PFSK-1 (cell line): ENCODE measurements around the gene SEPTIN10.

Source experiments
- FOXP2 ChIP-seq: optimal IDR thresholded peaks from 2 replicates; pipeline ENCODE3; 2011; ENCODE audit warnings: borderline replicate concordance, control low read depth, inconsistent platforms; ENCODE audit not compliant: insufficient read depth; ENCODE audit errors: extremely low read length, extremely low read depth
- POLR2AphosphoS5 ChIP-seq: IDR thresholded peaks from 2 replicates; pipeline ENCODE4 v1.6.1; 2012; ENCODE audit warnings: low read depth, mild to moderate bottlenecking, control low read depth, low read length, moderate library complexity
- SIN3A ChIP-seq: IDR thresholded peaks from 2 replicates; pipeline ENCODE4 v1.6.1; 2012; ENCODE audit warnings: mild to moderate bottlenecking, low read length, moderate library complexity, borderline replicate concordance; ENCODE audit not compliant: insufficient read depth
- TAF1 ChIP-seq: IDR thresholded peaks from 2 replicates; pipeline ENCODE4 v1.6.1; 2012; ENCODE audit warnings: low read length, control low read depth, borderline replicate concordance; ENCODE audit not compliant: insufficient read depth
- TF ChIP-seq, protein P1 (sequence below), 2 experiments: IDR thresholded peaks; 2 replicates each; pipeline versions ENCODE4 v1.6.1 to v1.8.0; 2011 to 2012; ENCODE audit warnings: low read depth in 2 of 2, low read length in 2 of 2, control low read depth in 1 of 2, inconsistent platforms in 1 of 2, mild to moderate bottlenecking in 1 of 2, moderate library complexity in 1 of 2; ENCODE audit not compliant: insufficient read depth in 1 of 2

SEPTIN10 gene

DNA sequence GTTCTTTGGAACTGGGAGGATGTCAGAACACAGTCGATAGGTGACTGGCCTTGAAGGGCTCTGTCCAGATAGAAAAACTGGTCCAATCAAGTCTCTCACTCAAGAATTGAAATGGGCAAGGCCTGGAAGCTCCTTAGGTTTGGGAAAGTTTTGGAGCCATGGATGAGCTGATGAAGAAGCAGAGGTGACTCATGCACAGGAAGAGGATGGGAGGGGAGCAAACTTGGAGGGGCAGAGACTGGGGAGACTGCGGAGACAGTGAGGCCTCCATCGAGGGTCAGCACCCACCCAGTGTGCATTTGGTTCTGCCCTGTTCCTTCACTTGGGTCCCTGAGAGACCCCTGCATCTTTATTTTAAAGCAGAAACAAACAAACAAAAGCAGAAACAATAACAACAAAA, 41.5 kb upstream of the SEPTIN10 start:
- TF ChIP-seq TAF1 (no peak), FOXP2 (no peak)
- TF ChIP-seq, protein P1, sequence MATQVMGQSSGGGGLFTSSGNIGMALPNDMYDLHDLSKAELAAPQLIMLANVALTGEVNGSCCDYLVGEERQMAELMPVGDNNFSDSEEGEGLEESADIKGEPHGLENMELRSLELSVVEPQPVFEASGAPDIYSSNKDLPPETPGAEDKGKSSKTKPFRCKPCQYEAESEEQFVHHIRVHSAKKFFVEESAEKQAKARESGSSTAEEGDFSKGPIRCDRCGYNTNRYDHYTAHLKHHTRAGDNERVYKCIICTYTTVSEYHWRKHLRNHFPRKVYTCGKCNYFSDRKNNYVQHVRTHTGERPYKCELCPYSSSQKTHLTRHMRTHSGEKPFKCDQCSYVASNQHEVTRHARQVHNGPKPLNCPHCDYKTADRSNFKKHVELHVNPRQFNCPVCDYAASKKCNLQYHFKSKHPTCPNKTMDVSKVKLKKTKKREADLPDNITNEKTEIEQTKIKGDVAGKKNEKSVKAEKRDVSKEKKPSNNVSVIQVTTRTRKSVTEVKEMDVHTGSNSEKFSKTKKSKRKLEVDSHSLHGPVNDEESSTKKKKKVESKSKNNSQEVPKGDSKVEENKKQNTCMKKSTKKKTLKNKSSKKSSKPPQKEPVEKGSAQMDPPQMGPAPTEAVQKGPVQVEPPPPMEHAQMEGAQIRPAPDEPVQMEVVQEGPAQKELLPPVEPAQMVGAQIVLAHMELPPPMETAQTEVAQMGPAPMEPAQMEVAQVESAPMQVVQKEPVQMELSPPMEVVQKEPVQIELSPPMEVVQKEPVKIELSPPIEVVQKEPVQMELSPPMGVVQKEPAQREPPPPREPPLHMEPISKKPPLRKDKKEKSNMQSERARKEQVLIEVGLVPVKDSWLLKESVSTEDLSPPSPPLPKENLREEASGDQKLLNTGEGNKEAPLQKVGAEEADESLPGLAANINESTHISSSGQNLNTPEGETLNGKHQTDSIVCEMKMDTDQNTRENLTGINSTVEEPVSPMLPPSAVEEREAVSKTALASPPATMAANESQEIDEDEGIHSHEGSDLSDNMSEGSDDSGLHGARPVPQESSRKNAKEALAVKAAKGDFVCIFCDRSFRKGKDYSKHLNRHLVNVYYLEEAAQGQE (IDR thresholded peaks at IDR 0.05; ENCODE audit: insufficient read depth in 1 of 2, low read depth in 2 of 2, low read length in 2 of 2), result no peak

DNA sequence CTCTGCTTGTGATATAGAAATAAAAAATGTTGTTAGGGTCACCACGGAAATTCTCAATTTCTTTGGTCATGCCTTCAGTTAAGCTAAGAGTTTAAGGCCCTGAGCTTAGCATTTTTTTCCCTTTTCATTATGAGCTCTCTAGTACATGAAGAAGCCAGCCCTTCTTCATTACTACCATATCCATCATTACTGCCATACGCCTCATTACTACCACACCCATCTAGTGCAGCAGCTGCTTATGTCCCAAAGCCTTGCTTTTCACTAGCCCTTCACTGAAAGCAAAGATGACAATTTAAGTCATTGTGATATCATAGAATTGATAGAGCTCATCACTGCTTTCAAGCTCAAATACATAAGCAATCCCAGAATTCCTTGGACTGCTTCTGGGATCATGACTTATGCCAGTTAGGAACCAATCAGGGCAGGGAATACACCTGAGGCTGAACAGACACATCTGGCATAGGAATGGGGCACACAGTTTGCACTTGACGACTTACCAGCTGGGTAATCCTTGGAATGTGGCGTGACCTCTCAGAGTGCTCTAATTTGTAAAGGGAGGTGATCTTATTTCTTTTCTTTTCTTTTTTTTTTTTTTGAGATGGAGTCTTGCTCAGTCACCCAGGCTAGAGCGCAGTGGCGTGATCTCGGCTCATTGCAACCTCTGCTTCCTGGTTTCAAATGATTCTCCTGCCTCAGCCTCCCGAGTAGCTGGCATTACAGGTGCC, 40.7 kb upstream of the SEPTIN10 start:
- TF ChIP-seq FOXP2 (no peak), TAF1 (no peak), POLR2AphosphoS5 (no peak), SIN3A (no peak)
- TF ChIP-seq, protein P1 (IDR thresholded peaks at IDR 0.05; ENCODE audit: insufficient read depth in 1 of 2, low read depth in 2 of 2, low read length in 2 of 2), result no peak

DNA sequence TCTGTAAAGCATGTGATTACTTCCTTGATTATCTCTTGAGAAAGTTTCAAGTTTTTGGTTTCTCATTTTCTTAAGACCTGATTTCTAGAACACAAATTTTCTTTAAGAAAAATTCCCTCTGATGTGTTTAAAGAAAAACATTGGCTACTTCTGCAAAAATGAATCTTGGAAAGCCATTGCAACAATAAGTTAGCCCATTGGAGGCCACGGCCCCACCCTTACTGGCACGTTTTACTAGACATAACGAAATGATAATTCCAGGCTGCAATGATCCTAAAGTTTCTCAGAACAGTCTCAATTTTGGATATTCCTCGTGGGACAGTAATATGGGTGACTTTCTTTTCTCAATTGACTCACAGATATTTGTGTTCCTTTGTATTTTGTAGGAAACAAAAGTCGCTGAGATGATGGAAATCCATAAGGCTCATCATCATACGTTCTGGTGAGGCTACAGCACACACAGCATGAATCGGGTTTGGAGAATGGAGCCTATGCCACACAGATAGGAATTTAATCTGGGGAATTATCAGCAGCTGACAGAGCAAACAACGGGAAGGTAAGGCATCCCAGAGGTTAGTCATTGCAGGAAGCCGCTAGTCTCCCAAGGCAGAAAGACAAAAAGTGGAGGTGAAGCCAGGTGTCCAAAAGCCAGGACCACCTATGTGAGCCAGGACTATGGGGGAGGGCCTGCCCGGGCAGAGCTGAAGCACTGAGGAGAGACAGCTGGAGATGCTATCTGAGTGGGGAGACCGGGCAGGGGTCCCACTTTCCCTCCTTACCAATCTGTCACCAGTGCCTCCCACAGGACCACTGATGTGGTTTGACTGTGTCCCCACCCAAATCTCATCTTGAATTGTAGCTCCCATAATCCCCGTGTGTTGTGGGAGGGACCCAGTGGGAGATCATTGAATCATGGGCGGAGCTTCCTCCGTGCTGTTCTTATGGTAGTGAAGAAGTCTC, 36.2 kb upstream of the SEPTIN10 start:
- TF ChIP-seq POLR2AphosphoS5, result no peak
- TF ChIP-seq FOXP2, result no peak
- no peak for TF ChIP-seq SIN3A
- TF ChIP-seq TAF1, result no peak
- TF ChIP-seq, protein P1 (IDR thresholded peaks at IDR 0.05; ENCODE audit: insufficient read depth in 1 of 2, low read depth in 2 of 2, low read length in 2 of 2), result no peak

DNA sequence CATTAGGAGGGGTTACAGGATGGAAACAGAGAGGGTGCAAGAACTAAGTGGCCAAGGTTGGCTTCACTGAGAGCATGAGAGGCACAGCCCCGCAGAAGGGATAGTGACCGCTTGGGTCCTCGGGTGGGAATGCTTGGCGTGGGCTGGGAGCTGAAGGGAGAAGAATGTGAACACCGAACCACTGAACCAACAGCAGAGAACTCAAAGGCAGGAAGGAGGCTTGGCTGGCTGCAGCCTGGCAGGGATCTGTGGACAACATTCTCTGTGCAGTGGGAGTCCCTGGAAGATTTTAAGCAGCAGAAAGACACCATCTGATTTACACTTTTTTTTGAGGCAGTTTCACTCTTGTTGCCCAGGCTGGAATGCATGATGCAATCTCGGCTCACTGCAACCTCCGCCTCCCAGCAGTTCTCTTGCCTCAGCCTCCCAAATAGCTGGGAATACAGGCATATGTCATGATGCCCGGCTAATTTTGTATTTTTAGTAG, 34.3 kb upstream of the SEPTIN10 start:
- TF ChIP-seq FOXP2 (no peak), SIN3A (no peak), POLR2AphosphoS5 (no peak), TAF1 (no peak)
- TF ChIP-seq, protein P1 (IDR thresholded peaks at IDR 0.05; ENCODE audit: insufficient read depth in 1 of 2, low read depth in 2 of 2, low read length in 2 of 2), result no peak
